ENCODE results near the gene HEBP1.

GRCh38 chr12:12927211-12928079, 72.6 kb downstream of the HEBP1 start:
- no peak for TF ChIP-seq CTCF (conservative IDR thresholded peaks at IDR 0.05; ENCODE audit: low read depth, low read length)
- no peak for TF ChIP-seq EZH2phosphoT487 (IDR thresholded peaks at IDR 0.05; ENCODE audit: borderline replicate concordance, low read length)

All from PC-3 (cell line).